Activated CD4-positive, alpha-beta T cell treated with anti-CD3 and anti-CD28 coated beads for 1 hour (primary cell): ENCODE data around the gene UNC5C.
"Not testable (repeated sequence)": the region's sequence is repeated elsewhere in the genome, so short reads cannot be mapped to it uniquely, and the experiment has no call there.

ENCODE experiments used
- DNase-seq: peaks from one replicate; pipeline ENCODE4 v3.0.0-alpha.2; 2020

Gene UNC5C

GRCh38 chr4:95161781-95162469 is 386.8 kb downstream of the UNC5C start:
- DNase-seq = no peak

GRCh38 chr4:95159384-95159783 is 389.4 kb downstream of the UNC5C start:
- no peak for DNase-seq

GRCh38 chr4:95158626-95159025 is 390.1 kb downstream of the UNC5C start:
- no peak for DNase-seq

GRCh38 chr4:95158045-95158444 is 390.7 kb downstream of the UNC5C start:
- DNase-seq = no peak

GRCh38 chr4:95157596-95157995 is 391.2 kb downstream of the UNC5C start:
- DNase-seq = no peak

GRCh38 chr4:95156452-95156765 is 392.4 kb downstream of the UNC5C start:
- no peak for DNase-seq

- no peak for DNase-seq
Measured at GRCh38 chr4:95155759-95156451, 392.9 kb downstream of the UNC5C start.

- DNase-seq = no peak
Measured at GRCh38 chr4:95153182-95153581, 395.6 kb downstream of the UNC5C start.

- DNase-seq = no peak
Measured at GRCh38 chr4:95151255-95151654, 397.5 kb downstream of the UNC5C start.

- DNase-seq = no peak
Measured at GRCh38 chr4:95142932-95143331, 405.8 kb downstream of the UNC5C start.

GRCh38 chr4:95141361-95141760 is 407.4 kb downstream of the UNC5C start:
- DNase-seq = no peak

- DNase-seq = not testable (repeated sequence)
Measured at GRCh38 chr4:95139424-95139823, 409.3 kb downstream of the UNC5C start.

- DNase-seq = not testable (repeated sequence)
Measured at GRCh38 chr4:95134016-95134415, 414.8 kb downstream of the UNC5C start.

GRCh38 chr4:95129821-95130311 is 418.9 kb downstream of the UNC5C start:
- DNase-seq = no peak

GRCh38 chr4:95129031-95129430 is 419.7 kb downstream of the UNC5C start:
- no peak for DNase-seq

- DNase-seq = no peak
Measured at GRCh38 chr4:95124906-95125504, 423.8 kb downstream of the UNC5C start.

GRCh38 chr4:95122001-95122400 is 426.8 kb downstream of the UNC5C start:
- DNase-seq = no peak

GRCh38 chr4:95120456-95120855 is 428.3 kb downstream of the UNC5C start:
- no peak for DNase-seq

GRCh38 chr4:95118497-95118896 is 430.3 kb downstream of the UNC5C start:
- no peak for DNase-seq

GRCh38 chr4:95114521-95114920 is 434.3 kb downstream of the UNC5C start:
- no peak for DNase-seq
